MM.1S (cell line): ENCODE results near the gene UBXN1.

ENCODE experiments used
- EZH2 ChIP-seq: fragments of 300-600 bp; sonication (generic); optimal IDR thresholded peaks from 2 replicates; pipeline ENCODE3; 2017; ENCODE audit warnings: low read depth, mild to moderate bottlenecking, antibody characterized with exemption, low read length, mixed read lengths
- EZH2phosphoT487 ChIP-seq: fragments of 300-600 bp; sonication (generic); IDR thresholded peaks from 2 replicates; pipeline ENCODE4 v1.6.1; 2018; ENCODE audit warnings: antibody characterized with exemption, low read length
- TF ChIP-seq, protein P1 (sequence below): fragments of 300-600 bp; sonication (generic); IDR thresholded peaks from 2 replicates; pipeline ENCODE4 v1.5.1; 2016; ENCODE audit warnings: antibody characterized with exemption, low read length, mixed read lengths

DNA sequence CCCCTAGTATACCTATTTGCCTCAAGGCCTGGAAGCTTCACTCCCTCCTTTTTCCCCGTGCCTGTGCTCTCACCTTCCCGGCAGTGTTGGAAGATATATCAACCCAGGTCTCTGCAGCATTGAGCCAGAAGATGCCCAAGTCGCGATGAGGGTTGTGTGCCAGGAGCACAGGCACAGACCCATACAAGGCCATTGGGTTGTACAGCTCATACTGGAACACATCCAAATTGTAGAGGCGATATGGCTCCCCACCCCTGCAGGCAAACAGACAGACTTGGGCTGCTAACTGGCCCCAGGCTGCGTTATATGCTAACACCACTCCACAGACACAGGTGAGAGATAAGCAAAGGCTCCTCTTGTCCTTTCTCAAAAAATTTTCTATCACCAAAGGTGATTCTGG is 46.4 kb downstream of the UBXN1 start:
- TF ChIP-seq, protein P1, sequence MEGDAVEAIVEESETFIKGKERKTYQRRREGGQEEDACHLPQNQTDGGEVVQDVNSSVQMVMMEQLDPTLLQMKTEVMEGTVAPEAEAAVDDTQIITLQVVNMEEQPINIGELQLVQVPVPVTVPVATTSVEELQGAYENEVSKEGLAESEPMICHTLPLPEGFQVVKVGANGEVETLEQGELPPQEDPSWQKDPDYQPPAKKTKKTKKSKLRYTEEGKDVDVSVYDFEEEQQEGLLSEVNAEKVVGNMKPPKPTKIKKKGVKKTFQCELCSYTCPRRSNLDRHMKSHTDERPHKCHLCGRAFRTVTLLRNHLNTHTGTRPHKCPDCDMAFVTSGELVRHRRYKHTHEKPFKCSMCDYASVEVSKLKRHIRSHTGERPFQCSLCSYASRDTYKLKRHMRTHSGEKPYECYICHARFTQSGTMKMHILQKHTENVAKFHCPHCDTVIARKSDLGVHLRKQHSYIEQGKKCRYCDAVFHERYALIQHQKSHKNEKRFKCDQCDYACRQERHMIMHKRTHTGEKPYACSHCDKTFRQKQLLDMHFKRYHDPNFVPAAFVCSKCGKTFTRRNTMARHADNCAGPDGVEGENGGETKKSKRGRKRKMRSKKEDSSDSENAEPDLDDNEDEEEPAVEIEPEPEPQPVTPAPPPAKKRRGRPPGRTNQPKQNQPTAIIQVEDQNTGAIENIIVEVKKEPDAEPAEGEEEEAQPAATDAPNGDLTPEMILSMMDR = no peak
- no peak for TF ChIP-seq EZH2phosphoT487
- no peak for TF ChIP-seq EZH2
